ENCODE data around the gene VRK1. TPM values are rescaled to one million over a fixed set of nuclear protein-coding genes. Genes with fewer than 3 reads are reported as not detected.

VRK1 gene, protein sequence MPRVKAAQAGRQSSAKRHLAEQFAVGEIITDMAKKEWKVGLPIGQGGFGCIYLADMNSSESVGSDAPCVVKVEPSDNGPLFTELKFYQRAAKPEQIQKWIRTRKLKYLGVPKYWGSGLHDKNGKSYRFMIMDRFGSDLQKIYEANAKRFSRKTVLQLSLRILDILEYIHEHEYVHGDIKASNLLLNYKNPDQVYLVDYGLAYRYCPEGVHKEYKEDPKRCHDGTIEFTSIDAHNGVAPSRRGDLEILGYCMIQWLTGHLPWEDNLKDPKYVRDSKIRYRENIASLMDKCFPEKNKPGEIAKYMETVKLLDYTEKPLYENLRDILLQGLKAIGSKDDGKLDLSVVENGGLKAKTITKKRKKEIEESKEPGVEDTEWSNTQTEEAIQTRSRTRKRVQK
- 16.9 and 25.8 TPM in 2 replicates for total RNA-seq

DNA sequence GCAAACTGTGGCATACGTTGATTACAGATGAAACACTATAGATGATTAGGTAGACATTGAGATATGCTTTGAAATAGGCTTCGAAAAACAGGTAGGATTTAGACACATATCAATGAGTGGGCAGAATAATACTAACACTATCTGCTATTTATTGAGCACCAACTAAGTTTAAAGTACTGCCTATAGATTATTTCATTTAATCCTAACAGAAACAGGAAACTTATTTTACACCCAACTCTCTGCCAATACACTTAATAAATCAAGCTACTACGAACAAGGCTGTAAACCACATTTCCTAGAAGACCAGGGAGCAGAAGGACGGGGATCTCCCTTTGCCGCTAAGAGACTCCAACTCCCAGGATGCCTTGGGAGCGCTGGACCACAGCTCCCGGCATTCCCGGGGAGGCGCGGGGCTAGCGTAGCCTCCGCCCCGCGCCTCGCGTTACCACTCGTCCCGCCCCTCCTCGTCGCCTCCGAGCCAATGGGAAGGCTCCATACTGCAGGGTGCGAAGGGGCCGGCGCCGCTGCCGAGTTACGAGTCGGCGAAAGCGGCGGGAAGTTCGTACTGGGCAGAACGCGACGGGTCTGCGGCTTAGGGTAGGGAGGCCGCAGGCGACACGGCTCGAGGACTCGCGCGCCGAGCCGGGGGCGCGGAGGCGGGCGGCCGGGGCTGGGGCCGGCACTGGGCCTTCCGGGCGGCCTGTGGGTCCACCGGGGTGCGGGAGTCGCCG lies at the start of gene VRK1:
VRK1 (plus strand) TSS at position 532 of the 731 bp plus-strand sequence. CDS start 36,090 bp downstream, outside the sequence.

All from bronchial smooth muscle cell (primary cell).